Gastrocnemius medialis (tissue), 4 donors: ENCODE data around the gene CTSS.

Experiments used
- POLR2A ChIP-seq, 2 donors: fragments of 450-650 bp; IDR thresholded peaks; one replicate each; pipeline ENCODE4 v1.6.1; 2017; ENCODE audit warnings: antibody characterized with exemption in 2 of 2, mild to moderate bottlenecking in 2 of 2, moderate library complexity in 2 of 2
- TF ChIP-seq, protein P1 (sequence below), 5 experiments: fragments of 450-650 bp in 3 of 5; fragments of 200-600 bp in 2 of 5; sonication (generic) in 2 of 5; IDR thresholded peaks in 4 of 5; conservative IDR thresholded peaks in 1 of 5; 1 replicate in 4 of 5; 2 replicates in 1 of 5; pipeline ENCODE4 v1.5.1; 2016 to 2019; ENCODE audit warnings: antibody characterized with exemption in 5 of 5, mild to moderate bottlenecking in 3 of 5, moderate library complexity in 3 of 5

DNA sequence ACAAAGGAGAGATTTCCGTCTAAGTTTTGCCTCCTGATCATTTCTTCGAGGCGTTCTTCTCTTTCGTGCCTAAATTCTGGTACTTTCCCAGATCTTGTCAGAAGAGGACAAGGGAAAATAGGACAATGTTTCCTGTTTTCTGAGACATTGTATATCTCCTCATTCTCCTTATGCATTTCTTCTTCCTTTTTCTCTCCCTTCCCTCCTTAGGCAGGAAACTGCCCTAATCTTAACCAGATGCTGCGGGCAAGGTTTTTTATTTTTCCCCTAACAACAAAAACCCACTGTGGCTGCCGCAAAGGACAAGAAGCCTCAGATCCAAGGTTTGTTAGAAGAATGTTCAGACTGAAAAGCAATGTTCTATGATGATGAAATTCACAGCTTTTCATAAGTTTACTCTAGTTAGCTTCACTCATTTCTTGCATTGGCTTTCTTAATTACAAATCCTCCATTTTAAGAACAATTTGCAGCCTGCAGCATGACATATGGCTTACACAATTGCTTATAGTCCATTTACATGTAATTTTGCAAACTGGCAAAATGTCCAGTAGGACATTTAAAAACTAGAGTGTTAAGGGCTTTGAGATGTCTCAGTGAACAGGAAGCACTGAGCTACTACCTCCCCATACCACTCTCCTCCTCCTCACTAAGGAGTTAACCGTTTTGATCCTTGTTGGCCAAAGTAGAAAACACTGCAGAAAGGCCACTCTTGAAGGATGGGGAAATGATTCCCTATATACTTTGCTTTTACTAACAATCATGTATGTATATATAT, 41.9 kb upstream of the CTSS start:
- TF ChIP-seq, protein P1, sequence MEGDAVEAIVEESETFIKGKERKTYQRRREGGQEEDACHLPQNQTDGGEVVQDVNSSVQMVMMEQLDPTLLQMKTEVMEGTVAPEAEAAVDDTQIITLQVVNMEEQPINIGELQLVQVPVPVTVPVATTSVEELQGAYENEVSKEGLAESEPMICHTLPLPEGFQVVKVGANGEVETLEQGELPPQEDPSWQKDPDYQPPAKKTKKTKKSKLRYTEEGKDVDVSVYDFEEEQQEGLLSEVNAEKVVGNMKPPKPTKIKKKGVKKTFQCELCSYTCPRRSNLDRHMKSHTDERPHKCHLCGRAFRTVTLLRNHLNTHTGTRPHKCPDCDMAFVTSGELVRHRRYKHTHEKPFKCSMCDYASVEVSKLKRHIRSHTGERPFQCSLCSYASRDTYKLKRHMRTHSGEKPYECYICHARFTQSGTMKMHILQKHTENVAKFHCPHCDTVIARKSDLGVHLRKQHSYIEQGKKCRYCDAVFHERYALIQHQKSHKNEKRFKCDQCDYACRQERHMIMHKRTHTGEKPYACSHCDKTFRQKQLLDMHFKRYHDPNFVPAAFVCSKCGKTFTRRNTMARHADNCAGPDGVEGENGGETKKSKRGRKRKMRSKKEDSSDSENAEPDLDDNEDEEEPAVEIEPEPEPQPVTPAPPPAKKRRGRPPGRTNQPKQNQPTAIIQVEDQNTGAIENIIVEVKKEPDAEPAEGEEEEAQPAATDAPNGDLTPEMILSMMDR (IDR thresholded peaks at IDR 0.05 in 4 of 5, conservative IDR thresholded peaks at IDR 0.05 in 1 of 5) = no peak
- TF ChIP-seq POLR2A (IDR thresholded peaks at IDR 0.05) = no peak
